Measurements from ENCODE around the gene KRTAP4-1.
"Not testable (repeated sequence)": the region's sequence is repeated elsewhere in the genome, so short reads cannot be mapped to it uniquely, and the experiment has no call there.

KRTAP4-1 gene

GRCh38 chr17:41184480-41184961 is at the start of gene KRTAP4-1:
KRTAP4-1 (minus strand) TSS chr17:41184911; CDS start chr17:41184854, 57 bp downstream.
- DNase-seq: no peak

GRCh38 chr17:41232399-41233105 is 47.8 kb upstream of the KRTAP4-1 start, which contains the start of gene KRTAP9-3:
KRTAP9-3 (plus strand) TSS chr17:41232449; CDS start chr17:41232502, 53 bp downstream.
- not testable (repeated sequence) for DNase-seq

- DNase-seq: no peak
Observed at GRCh38 chr17:41231731-41232130, 47.0 kb upstream of the KRTAP4-1 start.

GRCh38 chr17:41230094-41230493 is 45.4 kb upstream of the KRTAP4-1 start:
- DNase-seq: no peak

- not testable (repeated sequence) for DNase-seq
Observed at GRCh38 chr17:41226598-41227095, 41.9 kb upstream of the KRTAP4-1 start, which contains the start of gene KRTAP9-2. KRTAP9-2 (plus strand) TSS chr17:41226648; CDS start chr17:41226655, 7 bp downstream.

GRCh38 chr17:41226051-41226450 is 41.3 kb upstream of the KRTAP4-1 start:
- DNase-seq: no peak

- no peak for DNase-seq
Observed at GRCh38 chr17:41223821-41224220, 39.1 kb upstream of the KRTAP4-1 start.

GRCh38 chr17:41215681-41216080 is 31.0 kb upstream of the KRTAP4-1 start:
- DNase-seq: no peak

GRCh38 chr17:41212524-41213169 is 27.9 kb upstream of the KRTAP4-1 start:
- DNase-seq: no peak

GRCh38 chr17:41211845-41212466 is 27.2 kb upstream of the KRTAP4-1 start:
- no peak for DNase-seq

- DNase-seq: no peak
Observed at GRCh38 chr17:41199421-41200078, 14.8 kb upstream of the KRTAP4-1 start.

GRCh38 chr17:41196068-41196467 is 11.4 kb upstream of the KRTAP4-1 start:
- DNase-seq: no peak

- no peak for DNase-seq
Observed at GRCh38 chr17:41190328-41190727, 5.6 kb upstream of the KRTAP4-1 start.

- DNase-seq: not testable (repeated sequence)
Observed at GRCh38 chr17:41189837-41190318, 5.2 kb upstream of the KRTAP4-1 start, which contains the start of gene KRTAP9-1. KRTAP9-1 (plus strand) TSS chr17:41189887; CDS start chr17:41189887, 0 bp downstream.

- DNase-seq: no peak
Observed at GRCh38 chr17:41186872-41187271, 2.2 kb upstream of the KRTAP4-1 start.

- no peak for DNase-seq
Observed at GRCh38 chr17:41185001-41185400, 290 bp upstream of the KRTAP4-1 start.

- no peak for DNase-seq
Observed at GRCh38 chr17:41178843-41179616, 5.7 kb downstream of the KRTAP4-1 start.

GRCh38 chr17:41178341-41178740 is 6.4 kb downstream of the KRTAP4-1 start:
- no peak for DNase-seq

- DNase-seq: no peak
Observed at GRCh38 chr17:41177727-41178271, 6.9 kb downstream of the KRTAP4-1 start, which contains the start of gene KRTAP4-2. KRTAP4-2 (minus strand) TSS chr17:41178221; CDS start chr17:41178164, 57 bp downstream.

GRCh38 chr17:41176744-41177387 is 7.8 kb downstream of the KRTAP4-1 start:
- no peak for DNase-seq

GRCh38 chr17:41171886-41172285 is 12.8 kb downstream of the KRTAP4-1 start:
- DNase-seq: no peak

All from GDM1 (cell line).